Measurements from ENCODE around the gene ZNF775. TPM values are rescaled to one million over a fixed set of nuclear protein-coding genes. Genes with fewer than 3 reads are reported as not detected.

The ZNF775 gene
- polyA plus RNA-seq, 3 donors: 1.3 to 2.7 (median 1.4) TPM

DNA sequence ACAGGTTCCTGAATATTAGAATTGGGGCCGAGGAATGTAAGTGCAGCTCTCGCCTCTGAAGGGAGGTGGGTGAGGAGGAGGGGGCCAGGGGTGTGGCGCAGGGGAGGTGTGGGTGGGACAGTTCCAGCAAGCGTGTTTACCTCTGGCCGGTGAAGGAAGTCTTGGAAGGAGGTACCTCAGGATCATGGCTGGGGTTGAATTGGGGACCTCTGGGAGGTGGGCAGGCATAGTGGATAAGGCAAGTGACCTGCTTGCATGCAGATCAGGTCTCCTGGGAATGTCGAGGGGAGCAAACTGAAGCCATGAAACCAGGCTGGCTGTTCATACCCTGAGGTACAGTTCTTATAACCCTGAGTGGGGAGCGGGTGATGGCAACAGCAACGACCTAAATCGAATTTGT is 2.0 kb downstream of the ZNF775 start:
- H3K27ac ChIP-seq (ENCODE audit: low read depth in 1 of 2, low read length in 2 of 2): no peak overlapping the region
- Mint-ChIP-seq H3K4me3 (no peak overlapping the region), H3K27ac (no peak overlapping the region), H3K27me3 (ENCODE audit: low read depth in 3 of 3) (peaks cover 0 to 1% (median 0%) of the 10 kb centered on the region in 3 donors), H3K9me3 (no peaks in the 10 kb centered on the region), H3K4me1 (peaks cover 56% of the 10 kb centered on the region), H3K36me3 (peaks cover 5 to 11% of the 10 kb centered on the region in 2 donors)
- peaks cover 47 to 53% of the 10 kb centered on the region in 2 donors for H3K4me1 ChIP-seq (ENCODE audit: control insufficient read depth in 1 of 2, insufficient read depth in 2 of 2, low read length in 2 of 2)
- 100% methylated on average over 7 of the region's 9 CpGs for WGBS (ENCODE audit: insufficient coverage)
- H3K79me2 ChIP-seq (ENCODE audit: insufficient read depth, low read length): peaks cover 49% of the 10 kb centered on the region
- DNase-seq: no peak
- no peaks in the 10 kb centered on the region for H3K27me3 ChIP-seq (ENCODE audit: control insufficient read depth in 2 of 2, insufficient read depth in 2 of 2, low read length in 2 of 2)
- no peaks in the 10 kb centered on the region for H3K36me3 ChIP-seq (replicated peaks in 1 of 2; ENCODE audit: control insufficient read depth in 1 of 2, insufficient read depth in 2 of 2, low read length in 2 of 2)
- TF ChIP-seq CTCF (IDR thresholded peaks at IDR 0.05): no peak
- H3K9ac ChIP-seq (ENCODE audit: insufficient read depth, low read length, poor library complexity, severe bottlenecking): no peak overlapping the region
- H3K9me3 ChIP-seq (replicated peaks in 1 of 2; ENCODE audit: control insufficient read depth in 1 of 2, insufficient read depth in 1 of 2, low read length in 2 of 2): no peaks in the 10 kb centered on the region
- H4K20me1 ChIP-seq (ENCODE audit: insufficient read depth, low read length): peaks cover 3% of the 10 kb centered on the region
- intact Hi-C loops (cut with micrococcal nuclease): no loop called here
- H3K4me3 ChIP-seq (replicated peaks in 1 of 3; ENCODE audit: low read depth in 2 of 3, low read length in 3 of 3): no peak overlapping the region
- no peak overlapping the region for H2AFZ ChIP-seq (ENCODE audit: insufficient read depth, low read depth, low read length, poor library complexity, severe bottlenecking)
- H3K4me2 ChIP-seq (replicated peaks; ENCODE audit: extremely low read depth, low read length, poor library complexity, severe bottlenecking): no peak overlapping the region

DNA sequence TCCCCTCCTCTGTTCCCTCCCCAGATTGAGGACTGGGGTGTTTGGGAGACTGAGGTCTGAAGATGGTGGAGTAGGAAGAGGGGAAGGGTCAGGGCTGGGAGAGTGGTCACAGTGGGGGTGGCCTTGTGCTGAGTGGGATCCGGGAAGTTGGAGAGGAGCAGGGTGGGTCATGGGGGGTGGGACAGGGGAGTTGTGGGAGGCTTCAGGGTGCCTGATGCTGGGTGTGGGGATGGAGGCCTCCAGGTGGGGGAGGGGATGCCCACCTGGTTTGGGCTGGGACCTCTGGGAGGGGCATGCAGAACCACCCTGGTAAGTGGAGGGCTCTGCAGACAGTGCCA is 2.6 kb downstream of the ZNF775 start:
- no peaks in the 10 kb centered on the region for H3K27me3 ChIP-seq (ENCODE audit: control insufficient read depth in 2 of 2, insufficient read depth in 2 of 2, low read length in 2 of 2)
- peaks cover 53% of the 10 kb centered on the region for H3K4me1 Mint-ChIP-seq
- no peak overlapping the region for H3K27ac Mint-ChIP-seq
- H3K4me1 ChIP-seq (ENCODE audit: control insufficient read depth in 1 of 2, insufficient read depth in 2 of 2, low read length in 2 of 2): peaks cover 47 to 53% of the 10 kb centered on the region in 2 donors
- H3K36me3 ChIP-seq (replicated peaks in 1 of 2; ENCODE audit: control insufficient read depth in 1 of 2, insufficient read depth in 2 of 2, low read length in 2 of 2): no peaks in the 10 kb centered on the region
- no peak overlapping the region for H2AFZ ChIP-seq (ENCODE audit: insufficient read depth, low read depth, low read length, poor library complexity, severe bottlenecking)
- no peak overlapping the region for H3K4me2 ChIP-seq (replicated peaks; ENCODE audit: extremely low read depth, low read length, poor library complexity, severe bottlenecking)
- WGBS (ENCODE audit: insufficient coverage): 100% methylated on average over 1 of the region's 1 CpG
- H3K27ac ChIP-seq (ENCODE audit: low read depth in 1 of 2, low read length in 2 of 2): no peak overlapping the region
- peaks cover 49% of the 10 kb centered on the region for H3K79me2 ChIP-seq (ENCODE audit: insufficient read depth, low read length)
- H3K4me3 ChIP-seq (replicated peaks in 1 of 3; ENCODE audit: low read depth in 2 of 3, low read length in 3 of 3): no peak overlapping the region
- no peaks in the 10 kb centered on the region for H3K9me3 Mint-ChIP-seq
- TF ChIP-seq CTCF (IDR thresholded peaks at IDR 0.05): no peak
- peaks cover 7 to 8% of the 10 kb centered on the region in 2 donors for H3K36me3 Mint-ChIP-seq
- DNase-seq: no peak
- no peaks in the 10 kb centered on the region for H3K9me3 ChIP-seq (replicated peaks in 1 of 2; ENCODE audit: control insufficient read depth in 1 of 2, insufficient read depth in 1 of 2, low read length in 2 of 2)
- H4K20me1 ChIP-seq (ENCODE audit: insufficient read depth, low read length): peaks cover 3% of the 10 kb centered on the region
- H3K27me3 Mint-ChIP-seq (ENCODE audit: low read depth in 3 of 3): peaks cover 0 to 1% (median 0%) of the 10 kb centered on the region in 3 donors
- intact Hi-C loops (cut with micrococcal nuclease): no loop called here
- no peak overlapping the region for H3K4me3 Mint-ChIP-seq
- no peak overlapping the region for H3K9ac ChIP-seq (ENCODE audit: insufficient read depth, low read length, poor library complexity, severe bottlenecking)
